Spleen (tissue), 7 donors: ENCODE data around the gene MGAT4C.

ENCODE experiments used
- CTCF ChIP-seq, 11 experiments: fragments of 200-600 bp in 7 of 11; fragments of 450-650 bp in 4 of 11; sonication (generic) in 4 of 11; IDR thresholded peaks in 8 of 11; conservative IDR thresholded peaks in 3 of 11; 1 replicate in 7 of 11; 2 replicates in 4 of 11; pipeline versions ENCODE4 v1.4.0 to v1.8.0; 2016 to 2021; ENCODE audit warnings: antibody characterized with exemption in 11 of 11, inconsistent platforms in 4 of 11, mild to moderate bottlenecking in 1 of 11
- POLR2A ChIP-seq, 3 donors: fragments of 450-650 bp; IDR thresholded peaks; one replicate each; pipeline ENCODE4 v1.5.1; 2017; ENCODE audit warnings: antibody characterized with exemption in 3 of 3, mild to moderate bottlenecking in 1 of 3
- POLR2AphosphoS5 ChIP-seq, 3 donors: sonication (generic); formaldehyde crosslinking; IDR thresholded peaks; one replicate each; pipeline ENCODE4 v1.5.1; 2017; ENCODE audit warnings: antibody characterized with exemption in 3 of 3
- donor health status: DM: no; HTN: no; CAD: no; lungs with moderate emphysema.
- donor health status: DM: no; HTN: no; CAD: no.
- donor health status: DM: no; HTN: no; CAD: no.

GRCh38 chr12:86230516-86231146 lies 25.6 kb downstream of the MGAT4C start:
- TF ChIP-seq POLR2A (IDR thresholded peaks at IDR 0.05) (no peak), CTCF (IDR thresholded peaks at IDR 0.05 in 8 of 11, conservative IDR thresholded peaks at IDR 0.05 in 3 of 11) (no peak), POLR2AphosphoS5 (IDR thresholded peaks at IDR 0.05) (no peak)
